ENCODE measurements around the gene TBC1D23. TPM values are rescaled to one million over a fixed set of nuclear protein-coding genes. Genes with fewer than 3 reads are reported as not detected.
"Not testable (repeated sequence)": the region's sequence is repeated elsewhere in the genome, so short reads cannot be mapped to it uniquely, and the experiment has no call there.

The TBC1D23 gene
- total and polyA plus RNA-seq, 7 donors, result 9.9 to 47.8 (median 36.9) TPM

- Histone ChIP-seq H3K36me3 (ENCODE audit: insufficient read depth in 1 of 2, low read depth in 1 of 2) (peaks cover 0 to 62% of the 10 kb centered on the region in 2 donors), H3K4me3 (no peak overlapping the region), H3K9me3 (no peaks in the 10 kb centered on the region), H3K4me1 (peaks cover 5% of the 10 kb centered on the region), H3K27ac (no peak overlapping the region), H3K27me3 (ENCODE audit: insufficient read depth in 3 of 3, low read length in 2 of 3) (no peaks in the 10 kb centered on the region)
- no peak for TF ChIP-seq CTCF (IDR thresholded peaks at IDR 0.05)
- intact Hi-C loops (cut with DNase I), result loop anchor here (5.0 to 10.0 kb wide), 2 partner anchors 33 to 505 kb away; no protein-coding TSS in a partner anchor
- 95 to 96% (median 95%) methylated on average over 5 of the region's 5 CpGs for WGBS, 3 donors
- no peak for DNase-seq
- no peak for ATAC-seq
Observed at GRCh38 chr3:100339786-100340185, 79.0 kb downstream of the TBC1D23 start.

GRCh38 chr3:100340527-100340926 lies 79.7 kb downstream of the TBC1D23 start:
- Histone ChIP-seq H3K27me3 (ENCODE audit: insufficient read depth in 3 of 3, low read length in 2 of 3) (no peaks in the 10 kb centered on the region), H3K9me3 (no peaks in the 10 kb centered on the region), H3K27ac (no peak overlapping the region), H3K4me3 (no peak overlapping the region), H3K4me1 (peaks cover 4% of the 10 kb centered on the region), H3K36me3 (ENCODE audit: insufficient read depth in 1 of 2, low read depth in 1 of 2) (peaks cover 0 to 69% of the 10 kb centered on the region in 2 donors)
- intact Hi-C loops (cut with DNase I), result no loop called here
- no peak for TF ChIP-seq CTCF (IDR thresholded peaks at IDR 0.05)
- no peak for ATAC-seq
- no peak for DNase-seq
- 91 to 95% (median 95%) methylated on average over 1 of the region's 1 CpG for WGBS, 3 donors

DNA sequence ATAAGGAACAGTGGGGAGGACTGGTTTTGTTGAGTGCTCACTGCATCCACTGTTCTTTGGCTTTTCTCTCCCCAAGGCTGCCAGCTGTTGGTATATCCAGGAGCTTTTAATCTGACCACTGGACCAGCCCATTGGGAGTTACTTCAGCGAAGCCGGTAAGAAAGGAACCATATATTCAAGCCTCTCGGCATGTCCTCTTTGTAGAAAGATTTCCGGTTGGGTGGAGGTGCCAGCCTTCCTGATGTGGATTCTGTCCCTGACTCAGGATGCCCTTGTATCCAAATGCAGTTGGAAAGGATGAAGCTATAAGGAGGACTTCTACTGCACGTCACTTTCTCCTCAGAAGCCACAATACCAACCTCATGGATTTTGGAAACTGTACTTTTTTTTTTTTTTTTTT lies 87.9 kb downstream of the TBC1D23 start:
- intact Hi-C loops (cut with DNase I), result no loop called here
- Histone ChIP-seq H3K4me1 (no peaks in the 10 kb centered on the region), H3K27me3 (ENCODE audit: insufficient read depth in 3 of 3, low read length in 2 of 3) (no peaks in the 10 kb centered on the region), H3K27ac (no peak overlapping the region), H3K4me3 (no peak overlapping the region), H3K9me3 (no peaks in the 10 kb centered on the region), H3K36me3 (ENCODE audit: insufficient read depth in 1 of 2, low read depth in 1 of 2) (peaks cover 24 to 88% of the 10 kb centered on the region in 2 donors)
- WGBS, 3 donors, result 92 to 95% (median 92%) methylated on average over 5 of the region's 5 CpGs
- ATAC-seq, result no peak
- no peak for DNase-seq
- no peak for TF ChIP-seq CTCF (IDR thresholded peaks at IDR 0.05)

GRCh38 chr3:100351770-100352169 lies 91.0 kb downstream of the TBC1D23 start:
- H3K27ac ChIP-seq; H3K27me3 ChIP-seq (ENCODE audit: insufficient read depth in 3 of 3, low read length in 2 of 3); H3K9me3 ChIP-seq; intact Hi-C loops (cut with DNase I); H3K4me3 ChIP-seq; H3K4me1 ChIP-seq; ATAC-seq; DNase-seq: not testable (repeated sequence)
- 92% methylated on average over 2 of the region's 2 CpGs; no CpG with 5 or more reads in 2 of the 3 donors for WGBS, 3 donors
- H3K36me3 ChIP-seq (ENCODE audit: insufficient read depth in 1 of 2, low read depth in 1 of 2), result peaks cover 32 to 88% of the 10 kb centered on the region in 2 donors

GRCh38 chr3:100352296-100353231 lies 91.8 kb downstream of the TBC1D23 start:
- H3K27me3 ChIP-seq (ENCODE audit: insufficient read depth in 3 of 3, low read length in 2 of 3), result no peaks in the 10 kb centered on the region
- H3K4me3 ChIP-seq, result no peak overlapping the region
- 91 to 93% (median 91%) methylated on average over 10 of the region's 10 CpGs for WGBS, 3 donors
- no peaks in the 10 kb centered on the region for H3K9me3 ChIP-seq
- peaks cover 32 to 88% of the 10 kb centered on the region in 2 donors for H3K36me3 ChIP-seq (ENCODE audit: insufficient read depth in 1 of 2, low read depth in 1 of 2)
- DNase-seq (no peak), ATAC-seq (no peak)
- intact Hi-C loops (cut with DNase I), result no loop called here
- H3K27ac ChIP-seq, result no peak overlapping the region
- TF ChIP-seq CTCF (IDR thresholded peaks at IDR 0.05), result no peak
- no peaks in the 10 kb centered on the region for H3K4me1 ChIP-seq
